NCI-H1436 treated with DMSO at 0.1 percent for 48 hours (cell line): ENCODE results near the gene CRTC2.

Experiments used
- DNase-seq: peaks from one replicate; lab custom pipeline; 2025; lab: John Stamatoyannopoulos, UW

Gene CRTC2

DNA sequence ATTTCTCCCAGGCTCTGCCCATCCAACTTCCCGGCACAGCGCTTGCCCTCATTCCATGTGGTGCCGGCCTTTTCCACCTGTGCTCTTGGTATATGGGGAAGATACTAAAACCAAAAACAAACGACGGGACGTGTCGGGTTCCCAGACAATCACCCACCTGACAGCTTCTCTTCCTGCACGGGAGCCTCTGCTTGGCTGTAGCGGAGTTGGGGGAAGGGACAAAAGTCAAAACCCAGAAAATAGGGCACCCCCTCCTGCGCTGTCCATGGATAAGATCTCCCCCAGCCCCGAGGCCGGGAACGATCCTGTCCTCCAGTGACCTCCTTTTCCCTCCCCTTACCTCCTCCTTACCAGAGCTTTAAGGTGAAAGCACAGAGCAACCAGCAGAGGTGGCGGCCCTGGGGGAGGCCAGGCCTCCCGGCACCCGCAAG, 18.4 kb upstream of the CRTC2 start:
- no peak for DNase-seq

GRCh38 chr1:153973525-153973924, 15.1 kb upstream of the CRTC2 start:
- DNase-seq: no peak

- DNase-seq: no peak
Measured at GRCh38 chr1:153973071-153973470, 14.7 kb upstream of the CRTC2 start.

- no peak for DNase-seq
Measured at GRCh38 chr1:153970346-153970745, 11.9 kb upstream of the CRTC2 start.

GRCh38 chr1:153968972-153969371, 10.6 kb upstream of the CRTC2 start:
- no peak for DNase-seq

GRCh38 chr1:153968408-153968807, 10.0 kb upstream of the CRTC2 start:
- DNase-seq: no peak

DNA sequence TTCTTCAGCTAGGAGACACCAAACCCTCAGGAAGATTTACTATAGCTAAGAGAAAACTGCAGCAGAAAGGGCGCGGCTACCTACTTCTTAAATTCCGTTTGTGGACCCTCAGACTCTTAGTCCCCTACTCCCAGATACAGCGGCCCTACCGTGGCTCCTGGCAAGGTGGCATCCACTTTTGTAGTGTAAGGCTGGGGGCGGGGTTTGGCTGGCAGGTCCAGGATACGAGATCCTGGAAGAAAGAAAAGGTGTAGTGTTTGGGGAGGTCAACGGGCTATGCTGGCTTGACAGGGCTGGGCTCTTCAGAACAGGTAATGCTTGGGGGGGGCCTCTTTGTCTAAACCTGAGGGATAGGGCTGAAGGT, 9.6 kb upstream of the CRTC2 start:
- DNase-seq: no peak

- DNase-seq: peak; percentile 97
Measured at GRCh38 chr1:153967107-153967999, 8.9 kb upstream of the CRTC2 start, which contains the start of gene CREB3L4. CREB3L4 (plus strand) TSS chr1:153967902; CDS start chr1:153968526, 624 bp downstream.

DNA sequence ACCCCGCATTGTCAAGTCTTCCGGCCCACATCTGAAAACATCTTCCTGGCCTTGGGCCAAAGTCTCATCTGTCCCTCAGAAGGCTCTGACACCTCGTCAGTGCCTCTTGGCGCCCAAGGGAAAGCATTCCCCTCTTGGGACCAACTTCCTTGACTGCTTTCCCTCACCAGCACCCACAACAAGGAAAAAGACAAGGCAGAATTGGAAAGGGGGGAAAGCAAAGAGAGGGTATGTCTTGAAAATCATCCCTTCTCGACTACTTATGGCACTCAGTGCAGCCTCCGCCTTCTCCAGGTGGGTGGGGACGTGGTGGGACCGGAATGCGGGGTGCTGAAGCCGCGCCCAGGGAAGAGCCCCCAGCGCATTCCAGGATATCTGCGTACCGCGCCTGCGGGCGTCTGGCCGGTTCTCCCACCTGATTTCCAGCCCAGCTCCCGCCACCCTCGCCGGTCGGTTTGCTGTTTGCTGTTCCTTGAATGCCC, 5.5 kb upstream of the CRTC2 start:
- no peak for DNase-seq

DNA sequence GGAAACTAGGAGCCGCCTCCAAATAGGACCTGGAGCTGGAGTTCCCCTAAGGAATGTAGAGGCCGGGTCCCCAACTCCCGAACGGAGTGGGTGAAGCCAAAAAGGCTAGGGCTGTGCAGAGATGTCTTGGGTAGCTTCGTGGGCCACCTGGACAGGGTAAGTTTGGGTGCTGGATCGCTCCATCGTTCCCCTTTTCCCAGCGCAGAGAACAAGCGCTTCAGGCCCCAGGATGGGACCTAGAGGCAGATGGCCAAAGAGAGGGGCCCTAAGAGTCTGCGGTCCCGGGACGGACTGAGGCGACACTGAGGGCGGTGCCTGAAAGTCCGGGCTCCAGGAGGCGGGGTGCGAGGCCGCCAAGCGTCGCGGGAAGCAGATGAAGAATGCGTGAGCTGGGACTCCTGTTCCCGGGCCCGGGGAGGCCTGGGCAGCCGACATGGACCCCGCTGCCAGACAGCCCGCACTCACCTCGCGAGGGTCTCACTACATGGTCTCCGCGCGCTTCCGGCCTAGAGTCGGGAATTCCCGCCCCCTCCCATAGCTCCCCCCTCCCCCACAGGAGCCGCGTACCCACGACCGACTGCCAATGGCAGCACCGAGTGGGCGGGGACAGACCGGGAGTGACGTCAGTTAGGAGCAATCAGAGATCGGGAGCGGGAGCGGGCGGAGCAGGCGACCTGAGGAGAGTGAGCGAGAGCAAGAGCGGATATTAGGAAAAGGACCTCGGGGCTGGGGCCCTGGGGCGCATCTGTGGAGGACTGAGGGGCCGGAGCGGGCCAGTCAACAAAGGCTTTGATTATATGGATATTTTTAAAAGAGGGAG, 4.8 kb upstream of the CRTC2 start, which contains the start of gene SLC39A1:
Gene SLC39A1, minus strand, starts transcription at position 508 of the 820 bp plus-strand sequence. CDS start 822 bp downstream, outside the sequence.
- DNase-seq: peak; percentile 86

- DNase-seq: no peak
Measured at GRCh38 chr1:153962088-153963029, 3.9 kb upstream of the CRTC2 start.

DNA sequence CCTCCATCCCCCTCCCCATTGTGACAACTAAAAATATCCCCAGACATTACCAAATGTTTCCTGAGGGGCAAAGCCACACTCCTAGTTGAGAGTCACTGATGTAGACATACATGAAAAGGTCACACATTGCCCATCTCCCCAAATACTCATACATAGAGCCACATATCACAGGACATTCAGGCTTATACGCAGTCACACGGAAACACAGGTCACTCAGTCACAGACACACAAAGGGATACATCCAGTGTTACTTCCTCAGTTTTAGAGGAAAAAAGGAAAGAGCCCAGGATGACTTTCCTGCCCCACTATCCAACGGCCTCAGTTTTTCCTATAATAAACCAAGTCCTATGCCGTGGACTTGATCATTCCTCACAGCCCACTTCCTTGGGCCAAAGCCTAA, 3.0 kb upstream of the CRTC2 start:
- DNase-seq: no peak

DNA sequence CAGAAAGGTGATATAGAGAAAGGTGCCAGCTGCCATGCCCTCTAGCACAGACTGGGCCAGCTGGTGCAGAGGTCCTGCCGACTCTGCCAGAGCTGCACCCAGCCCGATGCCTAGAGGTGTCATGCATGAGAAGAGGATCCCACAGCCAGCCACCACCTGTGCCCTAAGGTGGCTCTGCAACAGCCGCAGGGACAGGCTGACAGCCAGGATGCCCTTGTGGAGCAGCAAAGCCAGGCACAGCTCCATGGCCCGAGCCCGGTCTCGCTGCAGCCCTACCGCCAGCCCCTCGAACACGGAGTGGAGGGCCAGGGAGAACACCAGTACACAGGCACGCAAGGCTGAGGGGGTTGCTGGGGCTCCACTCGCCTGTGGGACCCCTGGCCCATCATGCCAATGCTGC, 1.8 kb upstream of the CRTC2 start:
- DNase-seq: no peak

GRCh38 chr1:153959454-153959853, 1.0 kb upstream of the CRTC2 start:
- no peak for DNase-seq

DNA sequence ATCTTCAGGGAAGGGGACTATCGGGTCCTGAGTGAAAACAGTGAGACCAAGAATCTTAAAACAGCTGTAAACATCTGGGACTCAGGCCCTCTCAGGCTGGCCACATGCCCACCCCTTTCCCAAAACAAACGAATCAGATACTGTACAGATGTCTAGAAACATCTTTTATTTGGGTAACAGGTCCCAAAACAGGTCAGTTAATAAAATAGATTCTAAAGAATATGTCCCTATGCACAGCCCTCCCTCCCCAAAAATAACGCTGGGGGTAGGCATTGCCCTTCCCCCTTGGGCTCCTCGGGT, 499 bp upstream of the CRTC2 start:
- no peak for DNase-seq

- DNase-seq: no peak
Measured at GRCh38 chr1:153957744-153958110, 685 bp downstream of the CRTC2 start.

DNA sequence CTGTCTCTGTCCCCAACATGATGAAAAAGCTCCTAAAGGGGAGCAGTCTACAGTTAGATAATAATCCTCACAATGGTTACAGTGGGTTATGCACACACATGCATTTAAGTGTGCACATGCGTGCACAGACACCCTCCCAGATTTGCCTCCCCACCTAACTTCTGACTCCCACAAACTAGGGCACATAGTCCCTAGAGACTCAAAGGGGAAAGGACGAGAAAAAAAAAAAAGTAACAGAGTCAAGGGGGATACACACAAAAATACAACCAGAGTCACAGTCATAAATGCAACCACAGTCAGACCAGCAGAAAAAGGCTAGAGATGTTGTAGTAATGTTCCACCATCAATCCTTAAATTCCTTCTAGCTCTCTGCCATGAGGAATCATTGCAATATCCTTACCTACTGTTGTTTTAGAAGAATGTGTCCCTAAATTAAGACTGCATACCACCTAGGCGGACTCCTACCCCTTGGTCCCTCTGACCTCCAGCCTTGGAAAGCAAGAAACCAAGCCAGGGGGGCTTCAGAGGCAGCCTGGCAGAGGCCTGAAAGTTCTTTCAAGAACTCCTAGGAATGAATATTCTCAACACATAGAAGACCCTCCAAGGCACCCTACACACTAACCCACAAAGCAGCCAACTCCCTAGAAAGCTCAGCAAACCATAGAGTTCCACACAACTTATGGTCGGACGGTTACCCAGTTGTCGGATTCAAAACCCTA, 1.3 kb downstream of the CRTC2 start:
- DNase-seq: no peak

DNA sequence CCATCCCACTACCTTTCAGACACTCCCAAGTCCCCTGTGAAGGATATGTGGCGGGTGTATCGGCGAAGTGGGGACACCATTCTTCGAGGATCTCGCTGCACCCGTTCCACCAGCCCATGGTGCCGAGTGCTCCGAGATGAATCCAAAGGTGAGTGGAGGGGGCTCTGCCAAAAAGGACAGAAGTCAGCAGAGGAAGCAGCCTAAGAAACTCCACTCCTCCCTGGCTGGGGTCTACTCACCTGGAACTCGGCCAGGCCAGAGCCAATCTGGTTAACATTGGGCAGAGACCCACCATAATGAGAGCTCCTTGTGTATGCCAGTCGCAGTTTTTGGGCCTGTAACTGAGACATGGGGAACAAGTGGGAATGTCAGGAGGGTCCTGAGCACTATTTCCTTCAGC, 3.6 kb downstream of the CRTC2 start:
- DNase-seq: no peak

GRCh38 chr1:153953859-153954365, 4.5 kb downstream of the CRTC2 start:
- no peak for DNase-seq

DNA sequence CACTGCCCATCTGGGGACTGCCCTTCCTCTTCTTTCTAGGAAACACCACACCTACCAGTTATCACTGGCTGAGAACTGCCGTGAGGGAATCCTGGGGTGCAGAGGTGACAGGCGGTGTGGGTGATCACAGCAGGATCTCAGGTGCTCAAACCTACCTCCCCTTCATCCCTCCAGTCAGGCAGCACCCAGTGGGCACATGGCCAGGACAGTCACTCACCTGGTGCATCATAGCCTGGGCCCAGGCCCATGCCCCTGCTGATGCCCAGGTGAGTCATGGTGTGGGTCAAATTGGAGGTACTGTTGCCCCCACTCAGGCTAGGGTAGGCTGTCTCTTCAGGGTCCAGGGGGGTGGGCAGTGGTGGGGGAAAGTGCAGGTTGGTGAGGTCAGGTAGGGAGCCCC, 6.6 kb downstream of the CRTC2 start:
- DNase-seq: no peak

DNA sequence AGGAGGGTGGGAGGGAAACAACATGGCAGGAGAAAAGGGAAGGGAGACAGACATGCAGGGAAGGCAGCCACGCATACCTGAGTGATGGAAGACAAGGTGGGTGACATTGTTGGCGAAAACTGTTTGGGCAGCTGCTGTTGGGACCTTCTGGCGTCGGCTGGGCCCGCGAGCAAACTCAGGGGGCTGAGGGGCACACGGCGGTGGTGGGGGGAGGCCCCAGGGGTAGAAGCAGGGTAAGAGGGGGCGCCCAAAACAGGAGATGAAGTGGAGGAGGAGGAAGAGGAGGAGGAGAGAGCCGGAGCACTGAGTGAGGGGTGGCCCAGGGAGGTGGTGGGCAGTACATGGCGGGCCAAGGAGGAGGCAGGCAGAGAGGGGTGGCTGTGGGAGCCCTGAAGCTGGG, 7.2 kb downstream of the CRTC2 start:
- no peak for DNase-seq
